DND-41 (cell line): Measurements from ENCODE around the gene CLIC2.
"Not testable (repeated sequence)": the region's sequence is repeated elsewhere in the genome, so short reads cannot be mapped to it uniquely, and the experiment has no call there.

ENCODE experiments used
- CTCF ChIP-seq: IDR thresholded peaks from 2 replicates; pipeline ENCODE4 v1.5.1; 2012; ENCODE audit warnings: borderline replicate concordance, low read length, moderate library complexity, mild to moderate bottlenecking; ENCODE audit not compliant: poor library complexity, severe bottlenecking; ENCODE audit errors: extremely low read depth
- EZH2 ChIP-seq: IDR thresholded peaks from 3 replicates; pipeline ENCODE4 v1.6.1; 2012; ENCODE audit warnings: borderline replicate concordance, low read depth, mild to moderate bottlenecking, moderate library complexity, low read length, inconsistent platforms; ENCODE audit not compliant: severe bottlenecking

GRCh38 chrX:155381843-155382528 is 47.6 kb upstream of the CLIC2 start, which contains the start of gene F8A2:
- TF ChIP-seq CTCF, EZH2: not testable (repeated sequence)
